ENCODE results near the gene IPPK. TPM values are rescaled to one million over a fixed set of nuclear protein-coding genes. Genes with fewer than 3 reads are reported as not detected.

IPPK gene
- total RNA-seq, 1 donor from 2014 or later, result 7.3 TPM

GRCh38 chr9:92665836-92666235, 4.1 kb downstream of the IPPK start:
- Histone ChIP-seq H3K27ac (no peak overlapping the region), H3K4me1 (peaks cover 22% of the 10 kb centered on the region), H3K4me3 (no peak overlapping the region), H3K9me3 (no peaks in the 10 kb centered on the region), H3K27me3 (ENCODE audit: low read depth) (no peaks in the 10 kb centered on the region), H3K36me3 (peaks cover 12% of the 10 kb centered on the region)
- DNase-seq (no peak), ATAC-seq (no peak)
- intact Hi-C loops (cut with DNase I), result no loop called here
- TF ChIP-seq CTCF (IDR thresholded peaks at IDR 0.05), result no peak

- TF ChIP-seq CTCF (IDR thresholded peaks at IDR 0.05), result no peak
- intact Hi-C loops (cut with DNase I), result no loop called here
- Histone ChIP-seq H3K9me3 (no peaks in the 10 kb centered on the region), H3K27me3 (ENCODE audit: low read depth) (no peaks in the 10 kb centered on the region), H3K36me3 (peaks cover 12% of the 10 kb centered on the region), H3K4me3 (no peak overlapping the region), H3K27ac (no peak overlapping the region), H3K4me1 (peaks cover 21% of the 10 kb centered on the region)
- no peak for DNase-seq
- ATAC-seq, result no peak
These were observed 5.4 kb downstream of the IPPK start for GRCh38 chr9:92664394-92665152.

GRCh38 chr9:92663951-92664350, 6.0 kb downstream of the IPPK start:
- no peak overlapping the region for H3K4me3 ChIP-seq
- no peak for DNase-seq
- ATAC-seq, result no peak
- H3K27ac ChIP-seq, result no peak overlapping the region
- TF ChIP-seq CTCF (IDR thresholded peaks at IDR 0.05), result no peak
- H3K36me3 ChIP-seq, result peaks cover 12% of the 10 kb centered on the region
- peaks cover 20% of the 10 kb centered on the region for H3K4me1 ChIP-seq
- no peaks in the 10 kb centered on the region for H3K27me3 ChIP-seq (ENCODE audit: low read depth)
- no peaks in the 10 kb centered on the region for H3K9me3 ChIP-seq
- intact Hi-C loops (cut with DNase I), result no loop called here

- intact Hi-C loops (cut with DNase I), result no loop called here
- Histone ChIP-seq H3K36me3 (peaks cover 17% of the 10 kb centered on the region), H3K9me3 (no peaks in the 10 kb centered on the region), H3K4me1 (peaks cover 12% of the 10 kb centered on the region), H3K27ac (no peak overlapping the region), H3K4me3 (no peak overlapping the region), H3K27me3 (ENCODE audit: low read depth) (no peaks in the 10 kb centered on the region)
- TF ChIP-seq CTCF (IDR thresholded peaks at IDR 0.05), result no peak
- DNase-seq (no peak), ATAC-seq (no peak)
These were observed 6.8 kb downstream of the IPPK start for GRCh38 chr9:92663126-92663525.

GRCh38 chr9:92661743-92662142, 8.2 kb downstream of the IPPK start:
- peaks cover 10% of the 10 kb centered on the region for H3K4me1 ChIP-seq
- no peaks in the 10 kb centered on the region for H3K9me3 ChIP-seq
- intact Hi-C loops (cut with DNase I), result no loop called here
- H3K4me3 ChIP-seq, result no peak overlapping the region
- H3K36me3 ChIP-seq, result peaks cover 19% of the 10 kb centered on the region
- no peak overlapping the region for H3K27ac ChIP-seq
- H3K27me3 ChIP-seq (ENCODE audit: low read depth), result no peaks in the 10 kb centered on the region
- ATAC-seq, result no peak
- DNase-seq, result no peak
- TF ChIP-seq CTCF (IDR thresholded peaks at IDR 0.05), result no peak

Data from lower lobe of right lung (tissue), 2 donors.